DOHH2 (cell line): ENCODE data around the gene SETD3.

ENCODE experiments used
- H3F3A ChIP-seq: fragments of 200-600 bp; sonication (generic), shearing (Covaris generic); 2 replicates; pipeline ENCODE4 v1.6.0; 2016; ENCODE audit warnings: antibody characterized with exemption, mild to moderate bottlenecking; ENCODE audit not compliant: control insufficient read depth, insufficient read depth
- H3K27ac ChIP-seq: fragments of 200-600 bp; sonication (generic); 2 replicates; pipeline ENCODE4 v1.5.1; 2014; ENCODE audit warnings: low read depth, mild to moderate bottlenecking, low read length, moderate library complexity
- H3K27me3 ChIP-seq: fragments of 200-600 bp; sonication (generic); 2 replicates; pipeline ENCODE4 v1.6.1; 2014; ENCODE audit warnings: mild to moderate bottlenecking, low read length, mixed read lengths; ENCODE audit not compliant: control insufficient read depth
- H3K36me3 ChIP-seq: fragments of 200-600 bp; sonication (generic); 2 replicates; pipeline ENCODE4 v1.6.1; 2014; ENCODE audit warnings: mild to moderate bottlenecking, low read length, moderate library complexity, mixed read lengths; ENCODE audit not compliant: control insufficient read depth
- H3K4me1 ChIP-seq: fragments of 200-600 bp; sonication (generic); 2 replicates; pipeline ENCODE4 v1.6.1; 2014; ENCODE audit warnings: mild to moderate bottlenecking, low read length, mixed read lengths; ENCODE audit not compliant: control insufficient read depth
- H3K4me2 ChIP-seq: fragments of 200-600 bp; sonication (generic); 2 replicates; pipeline ENCODE4 v1.6.0; 2014; ENCODE audit warnings: mild to moderate bottlenecking, low read length, moderate library complexity
- H3K4me3 ChIP-seq: fragments of 200-600 bp; sonication (generic); 2 replicates; pipeline ENCODE4 v1.5.1; 2014; ENCODE audit warnings: mild to moderate bottlenecking, low read length, mixed read lengths
- H3K79me2 ChIP-seq: fragments of 200-600 bp; sonication (generic); 2 replicates; pipeline ENCODE4 v1.6.1; 2014; ENCODE audit warnings: mild to moderate bottlenecking, low read length, mixed read lengths; ENCODE audit not compliant: control insufficient read depth
- H3K9me2 ChIP-seq: fragments of 200-600 bp; sonication (generic); replicated peaks from 2 replicates; pipeline ENCODE4 v1.6.1; 2014; ENCODE audit warnings: mild to moderate bottlenecking, low read length, mixed read lengths; ENCODE audit not compliant: control insufficient read depth
- H3K9me3 ChIP-seq: fragments of 200-600 bp; sonication (generic); 2 replicates; pipeline ENCODE4 v1.6.1; 2014; ENCODE audit warnings: antibody characterized with exemption, low read length, mixed read lengths; ENCODE audit not compliant: control insufficient read depth, insufficient read depth
- H4K20me1 ChIP-seq: fragments of 200-600 bp; sonication (generic); 2 replicates; pipeline ENCODE4 v1.6.0; 2014; ENCODE audit warnings: low read depth, mild to moderate bottlenecking, antibody characterized with exemption, low read length, moderate library complexity; ENCODE audit not compliant: control insufficient read depth, insufficient read depth
- EZH2phosphoT487 ChIP-seq: fragments of 200-600 bp; sonication (generic); IDR thresholded peaks from 2 replicates; pipeline ENCODE4 v1.6.1; 2017; ENCODE audit warnings: borderline replicate concordance, mild to moderate bottlenecking, antibody characterized with exemption, low read length, moderate library complexity, mixed read lengths
- TF ChIP-seq, protein P1 (sequence below): fragments of 200-600 bp; sonication (generic); IDR thresholded peaks from one replicate; pipeline ENCODE4 v1.5.1; 2014; ENCODE audit warnings: antibody characterized with exemption, mild to moderate bottlenecking, low read depth, low read length; ENCODE audit not compliant: poor library complexity, severe bottlenecking

Gene SETD3

DNA sequence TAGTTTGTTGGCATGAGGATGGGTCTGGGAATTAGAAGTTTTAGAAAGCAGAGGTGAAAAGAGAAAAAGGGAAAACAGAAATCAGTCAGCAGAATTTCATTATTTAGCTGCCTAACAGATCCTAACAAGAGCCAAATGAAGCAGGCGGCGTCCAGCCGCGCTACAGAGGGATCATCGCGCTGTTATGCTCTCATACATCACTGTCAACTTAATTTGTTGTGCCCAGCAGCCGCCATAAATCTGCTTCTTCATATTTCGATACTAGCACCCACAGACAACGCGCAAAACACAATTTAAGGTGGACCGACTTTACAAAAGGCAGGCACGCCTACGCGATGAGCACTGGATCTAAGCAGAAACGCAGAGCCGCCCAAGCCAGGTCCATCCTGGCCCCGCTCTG lies 66.7 kb downstream of the SETD3 start:
- H3K4me1 ChIP-seq, result peaks cover 4% of the 10 kb centered on the region
- H3K9me3 ChIP-seq, result no peaks in the 10 kb centered on the region
- no peaks in the 10 kb centered on the region for H3K27me3 ChIP-seq
- H3F3A ChIP-seq, result peaks cover 6% of the 10 kb centered on the region; the same call in 1 of the 2 replicates
- no peak overlapping the region for H3K4me3 ChIP-seq
- no peaks in the 10 kb centered on the region for H3K9me2 ChIP-seq
- 0 out of 2 replicates have a peak, but pooled peaks cover 4% of the 10 kb centered on the region for H3K79me2 ChIP-seq
- H3K27ac ChIP-seq, result no peak overlapping the region
- TF ChIP-seq, protein P1, sequence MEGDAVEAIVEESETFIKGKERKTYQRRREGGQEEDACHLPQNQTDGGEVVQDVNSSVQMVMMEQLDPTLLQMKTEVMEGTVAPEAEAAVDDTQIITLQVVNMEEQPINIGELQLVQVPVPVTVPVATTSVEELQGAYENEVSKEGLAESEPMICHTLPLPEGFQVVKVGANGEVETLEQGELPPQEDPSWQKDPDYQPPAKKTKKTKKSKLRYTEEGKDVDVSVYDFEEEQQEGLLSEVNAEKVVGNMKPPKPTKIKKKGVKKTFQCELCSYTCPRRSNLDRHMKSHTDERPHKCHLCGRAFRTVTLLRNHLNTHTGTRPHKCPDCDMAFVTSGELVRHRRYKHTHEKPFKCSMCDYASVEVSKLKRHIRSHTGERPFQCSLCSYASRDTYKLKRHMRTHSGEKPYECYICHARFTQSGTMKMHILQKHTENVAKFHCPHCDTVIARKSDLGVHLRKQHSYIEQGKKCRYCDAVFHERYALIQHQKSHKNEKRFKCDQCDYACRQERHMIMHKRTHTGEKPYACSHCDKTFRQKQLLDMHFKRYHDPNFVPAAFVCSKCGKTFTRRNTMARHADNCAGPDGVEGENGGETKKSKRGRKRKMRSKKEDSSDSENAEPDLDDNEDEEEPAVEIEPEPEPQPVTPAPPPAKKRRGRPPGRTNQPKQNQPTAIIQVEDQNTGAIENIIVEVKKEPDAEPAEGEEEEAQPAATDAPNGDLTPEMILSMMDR, result no peak
- TF ChIP-seq EZH2phosphoT487, result no peak
- H3K4me2 ChIP-seq, result no peak overlapping the region
- peaks cover 22% of the 10 kb centered on the region for H3K36me3 ChIP-seq
- H4K20me1 ChIP-seq, result peaks cover 4% of the 10 kb centered on the region; the same call in 1 of the 2 replicates

DNA sequence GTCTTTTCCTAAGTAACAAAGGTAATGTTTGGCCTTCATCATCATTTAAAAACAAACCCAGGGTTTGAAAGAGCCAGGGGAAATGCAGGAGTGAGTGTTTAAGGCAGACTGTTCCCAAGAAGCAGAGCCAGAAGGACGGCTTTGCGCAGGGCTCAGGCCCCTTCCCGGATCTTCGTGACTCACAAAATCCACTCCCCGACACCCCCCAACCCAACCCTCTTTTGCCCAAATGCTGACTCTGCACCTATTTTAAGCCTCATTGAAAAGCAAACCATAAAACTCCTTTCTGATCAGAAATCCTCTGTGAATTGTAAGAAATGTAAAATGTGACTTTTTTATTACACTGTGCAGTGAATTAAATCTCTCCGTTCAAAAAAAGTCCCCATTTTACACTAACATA lies 67.5 kb downstream of the SETD3 start:
- no peaks in the 10 kb centered on the region for H3K9me2 ChIP-seq
- H3K27ac ChIP-seq, result no peak overlapping the region
- no peak overlapping the region for H3K4me2 ChIP-seq
- H4K20me1 ChIP-seq, result peaks cover 4% of the 10 kb centered on the region; the same call in 1 of the 2 replicates
- TF ChIP-seq, protein P1, result no peak
- TF ChIP-seq EZH2phosphoT487, result no peak
- H3K9me3 ChIP-seq, result no peaks in the 10 kb centered on the region
- H3K4me3 ChIP-seq, result no peak overlapping the region
- no peaks in the 10 kb centered on the region for H3K27me3 ChIP-seq
- H3K79me2 ChIP-seq, result 0 out of 2 replicates have a peak, but pooled peaks cover 4% of the 10 kb centered on the region
- peaks cover 22% of the 10 kb centered on the region for H3K36me3 ChIP-seq
- peaks cover 6% of the 10 kb centered on the region; the same call in 1 of the 2 replicates for H3F3A ChIP-seq
- peaks cover 4% of the 10 kb centered on the region for H3K4me1 ChIP-seq

DNA sequence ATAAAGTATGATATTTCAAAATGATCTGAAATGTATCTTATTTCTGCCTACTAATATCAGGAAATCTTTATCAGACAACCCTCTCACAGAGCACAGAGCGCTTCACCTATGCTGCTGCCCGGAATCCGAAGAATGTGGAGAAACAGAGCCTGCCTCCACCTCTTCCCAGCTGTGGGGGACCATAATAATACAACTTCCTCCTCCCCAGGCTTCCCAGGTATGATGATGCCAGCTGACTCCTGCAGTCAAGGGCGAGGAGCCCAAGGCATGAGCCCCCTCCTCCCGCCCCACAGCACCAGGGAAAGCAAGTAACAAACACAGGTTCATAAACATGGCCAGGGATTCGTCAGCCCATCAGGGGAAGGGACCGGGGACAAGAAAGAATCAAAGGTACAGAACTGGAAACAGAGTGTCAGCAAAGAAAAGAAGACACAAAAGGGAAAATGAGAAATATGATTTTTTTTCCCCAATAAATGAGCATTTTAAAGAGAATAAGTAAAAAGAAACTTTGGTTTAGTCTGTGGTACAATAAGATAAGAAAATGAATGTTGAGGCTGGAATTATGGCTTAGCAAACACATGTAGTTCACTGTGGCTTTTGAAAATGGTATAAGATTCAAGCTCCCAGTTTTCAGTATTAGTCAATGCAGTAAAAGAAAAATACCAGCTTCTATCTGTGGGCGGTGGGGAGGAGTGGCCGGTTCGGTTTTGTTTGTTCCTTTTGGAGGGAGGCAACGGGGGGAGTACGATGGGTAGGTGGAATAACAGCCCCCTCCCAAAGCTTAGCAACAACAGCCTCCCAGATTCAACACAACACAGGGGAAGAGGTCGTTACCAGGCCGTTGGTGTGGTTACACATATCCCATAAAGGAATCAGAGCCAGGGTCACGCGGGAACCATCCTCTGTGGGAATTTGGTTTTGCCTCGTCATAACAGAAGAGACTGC lies 68.3 kb downstream of the SETD3 start:
- H4K20me1 ChIP-seq, result peaks cover 4% of the 10 kb centered on the region; the same call in 1 of the 2 replicates
- TF ChIP-seq, protein P1, result no peak
- no peak for TF ChIP-seq EZH2phosphoT487
- peaks cover 6% of the 10 kb centered on the region; the same call in 1 of the 2 replicates for H3F3A ChIP-seq
- H3K9me3 ChIP-seq, result no peaks in the 10 kb centered on the region
- no peaks in the 10 kb centered on the region for H3K9me2 ChIP-seq
- no peak overlapping the region for H3K4me3 ChIP-seq
- H3K27me3 ChIP-seq, result no peaks in the 10 kb centered on the region
- peaks cover 22% of the 10 kb centered on the region for H3K36me3 ChIP-seq
- no peak overlapping the region for H3K4me2 ChIP-seq
- 0 out of 2 replicates have a peak, but pooled peaks cover 4% of the 10 kb centered on the region for H3K79me2 ChIP-seq
- H3K4me1 ChIP-seq, result peaks cover 4% of the 10 kb centered on the region
- no peak overlapping the region for H3K27ac ChIP-seq
